Uterus (tissue), 4 donors: ENCODE data around the gene TOLLIP. TPM values are rescaled to one million over a fixed set of nuclear protein-coding genes. Genes with fewer than 3 reads are reported as not detected.

Experiments
- DNase-seq, 2 donors: peaks; one replicate each; pipeline ENCODE4 v3.0.0-alpha.2; 2019 to 2020
- H3K27ac ChIP-seq, 2 donors: fragments of 200-600 bp; sonication (generic); 1 replicate in 1 of 2; 2 replicates in 1 of 2; pipeline ENCODE4 v1.5.1; 2016 to 2018
- H3K27me3 ChIP-seq, 2 donors: fragments of 200-600 bp; sonication (generic); one replicate each; pipeline ENCODE4 v1.5.1; 2018 to 2019; ENCODE audit warnings: control low read depth in 1 of 2
- H3K36me3 ChIP-seq, 2 donors: fragments of 200-600 bp; sonication (generic); one replicate each; pipeline ENCODE4 v1.5.1; 2019; ENCODE audit warnings: control low read depth in 1 of 2
- H3K4me1 ChIP-seq, 2 donors: fragments of 200-600 bp; sonication (generic); one replicate each; pipeline ENCODE4 v1.5.1; 2018 to 2019; ENCODE audit warnings: control low read depth in 1 of 2
- H3K4me3 ChIP-seq, 2 donors: fragments of 200-600 bp; sonication (generic); 1 replicate in 1 of 2; 2 replicates in 1 of 2; pipeline ENCODE4 v1.5.1; 2018 to 2019; ENCODE audit warnings: mild to moderate bottlenecking in 1 of 2
- H3K9me3 ChIP-seq, 2 donors: fragments of 200-600 bp; sonication (generic); one replicate each; pipeline ENCODE4 v1.5.1; 2019; ENCODE audit warnings: control low read depth in 1 of 2
- POLR2A ChIP-seq, 2 donors: fragments of 450-650 bp; IDR thresholded peaks; one replicate each; pipeline ENCODE4 v1.6.1; 2016; ENCODE audit warnings: antibody characterized with exemption in 2 of 2, mild to moderate bottlenecking in 1 of 2, moderate library complexity in 1 of 2
- intact Hi-C: fragments of 100-400 bp; cut with DNase I; formaldehyde crosslinking; loops from one replicate; pipeline ENCODE4 v1.15.1; 2023; ENCODE audit warnings: low total_unique reads
- total RNA-seq, 4 donors: library from RNA; depleted of rRNA in 3 of 4; stranded (reverse); fragments of >200 nt in 3 of 4; gene quantifications; one replicate each; pipeline versions ENCODE4 v1.1.0 to v1.2.4, GENCODE V29; 2014 to 2023
- TF ChIP-seq, protein P1 (sequence below), 4 experiments: fragments of 200-600 bp in 2 of 4; fragments of 450-650 bp in 2 of 4; sonication (generic) in 2 of 4; IDR thresholded peaks; one replicate each; pipeline ENCODE4 v1.5.1; 2016 to 2019; ENCODE audit warnings: antibody characterized with exemption in 4 of 4, mild to moderate bottlenecking in 2 of 4, moderate library complexity in 1 of 4
- donor health status: DM: yes; HTN: yes; CAD: no.

TOLLIP gene
- total RNA-seq, 4 donors from 2014 or later: 5.9 to 86.8 (median 36.2) TPM

DNA sequence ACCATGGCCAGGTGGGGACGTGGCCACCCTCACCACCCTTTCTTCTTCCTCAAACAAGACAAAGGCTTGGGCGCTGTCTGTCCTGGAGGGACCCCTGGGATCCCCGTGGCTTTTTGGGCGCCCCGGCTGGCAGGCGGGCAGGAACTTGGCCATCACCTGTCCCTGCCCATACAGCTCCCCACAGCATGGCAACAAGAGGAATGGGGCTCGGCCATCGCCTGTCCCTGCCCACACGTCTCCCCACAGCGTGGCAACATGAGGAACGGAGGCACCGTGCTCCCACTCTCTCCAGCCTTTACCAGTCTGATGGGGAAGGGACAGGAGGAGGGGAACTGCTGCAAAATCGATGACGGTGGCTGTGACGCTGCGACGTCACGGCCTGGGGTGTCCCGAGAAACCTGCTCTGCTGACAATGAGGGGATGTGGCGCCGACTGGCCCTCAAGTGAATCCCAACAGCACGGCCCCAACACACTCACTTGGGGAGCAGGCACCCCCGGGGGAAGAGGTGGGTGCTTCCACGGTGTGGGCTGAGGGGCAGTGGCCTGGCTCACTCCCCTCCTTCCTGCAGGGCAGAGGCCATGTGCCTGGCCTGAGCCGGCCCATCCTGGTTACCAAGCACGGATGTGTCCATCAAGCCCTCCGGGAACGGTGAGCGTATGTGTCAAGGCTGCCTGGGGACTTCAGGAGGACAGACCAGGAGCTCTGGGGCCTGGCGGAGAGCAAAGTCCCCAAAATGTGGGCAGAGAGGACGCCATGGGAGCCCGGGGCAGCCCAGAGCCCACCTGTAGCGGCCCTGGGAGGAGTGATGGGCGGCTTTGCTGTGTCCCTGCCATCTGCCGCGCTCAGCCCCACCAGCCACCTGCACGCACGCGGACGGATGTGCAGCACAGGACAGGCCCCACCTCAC lies 30.4 kb downstream of the TOLLIP start:
- no peak overlapping the region for H3K27ac ChIP-seq
- H3K4me1 ChIP-seq: no peaks in the 10 kb centered on the region
- intact Hi-C loops: no loop called here
- no peaks in the 10 kb centered on the region for H3K9me3 ChIP-seq
- no peak for DNase-seq
- no peak overlapping the region for H3K4me3 ChIP-seq
- H3K27me3 ChIP-seq: no peaks in the 10 kb centered on the region
- no peaks in the 10 kb centered on the region for H3K36me3 ChIP-seq
- TF ChIP-seq, protein P1, sequence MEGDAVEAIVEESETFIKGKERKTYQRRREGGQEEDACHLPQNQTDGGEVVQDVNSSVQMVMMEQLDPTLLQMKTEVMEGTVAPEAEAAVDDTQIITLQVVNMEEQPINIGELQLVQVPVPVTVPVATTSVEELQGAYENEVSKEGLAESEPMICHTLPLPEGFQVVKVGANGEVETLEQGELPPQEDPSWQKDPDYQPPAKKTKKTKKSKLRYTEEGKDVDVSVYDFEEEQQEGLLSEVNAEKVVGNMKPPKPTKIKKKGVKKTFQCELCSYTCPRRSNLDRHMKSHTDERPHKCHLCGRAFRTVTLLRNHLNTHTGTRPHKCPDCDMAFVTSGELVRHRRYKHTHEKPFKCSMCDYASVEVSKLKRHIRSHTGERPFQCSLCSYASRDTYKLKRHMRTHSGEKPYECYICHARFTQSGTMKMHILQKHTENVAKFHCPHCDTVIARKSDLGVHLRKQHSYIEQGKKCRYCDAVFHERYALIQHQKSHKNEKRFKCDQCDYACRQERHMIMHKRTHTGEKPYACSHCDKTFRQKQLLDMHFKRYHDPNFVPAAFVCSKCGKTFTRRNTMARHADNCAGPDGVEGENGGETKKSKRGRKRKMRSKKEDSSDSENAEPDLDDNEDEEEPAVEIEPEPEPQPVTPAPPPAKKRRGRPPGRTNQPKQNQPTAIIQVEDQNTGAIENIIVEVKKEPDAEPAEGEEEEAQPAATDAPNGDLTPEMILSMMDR (IDR thresholded peaks at IDR 0.05): no peak
- TF ChIP-seq POLR2A (IDR thresholded peaks at IDR 0.05): no peak

GRCh38 chr11:1277936-1278512 lies 31.4 kb downstream of the TOLLIP start:
- Histone ChIP-seq H3K4me3 (no peak overlapping the region), H3K27ac (no peak overlapping the region), H3K36me3 (no peaks in the 10 kb centered on the region), H3K27me3 (no peaks in the 10 kb centered on the region), H3K4me1 (no peaks in the 10 kb centered on the region), H3K9me3 (no peaks in the 10 kb centered on the region)
- no peak for DNase-seq
- intact Hi-C loops: no loop called here
- TF ChIP-seq, protein P1 (IDR thresholded peaks at IDR 0.05): no peak
- no peak for TF ChIP-seq POLR2A (IDR thresholded peaks at IDR 0.05)

GRCh38 chr11:1276866-1277615 lies 32.4 kb downstream of the TOLLIP start:
- TF ChIP-seq, protein P1 (IDR thresholded peaks at IDR 0.05): no peak
- no peak for TF ChIP-seq POLR2A (IDR thresholded peaks at IDR 0.05)
- Histone ChIP-seq H3K27ac (no peak overlapping the region), H3K4me1 (no peaks in the 10 kb centered on the region), H3K27me3 (no peaks in the 10 kb centered on the region), H3K36me3 (no peaks in the 10 kb centered on the region), H3K9me3 (no peaks in the 10 kb centered on the region), H3K4me3 (no peak overlapping the region)
- DNase-seq: no peak
- intact Hi-C loops: no loop called here

GRCh38 chr11:1276041-1276790 lies 33.2 kb downstream of the TOLLIP start:
- Histone ChIP-seq H3K4me1 (no peaks in the 10 kb centered on the region), H3K9me3 (no peaks in the 10 kb centered on the region), H3K36me3 (no peaks in the 10 kb centered on the region), H3K27me3 (no peaks in the 10 kb centered on the region), H3K4me3 (no peak overlapping the region), H3K27ac (no peak overlapping the region)
- TF ChIP-seq, protein P1 (IDR thresholded peaks at IDR 0.05): no peak
- TF ChIP-seq POLR2A (IDR thresholded peaks at IDR 0.05): no peak
- DNase-seq: peak in 1 of 2 donors; percentile 30
- intact Hi-C loops: no loop called here
